ENCODE data around the gene ASB13. TPM values are rescaled to one million over a fixed set of nuclear protein-coding genes. Genes with fewer than 3 reads are reported as not detected.

ASB13 gene
- total and polyA plus RNA-seq, 10 of the 15 experiments (the other 5 are each of a cell fraction or from before 2014, with no cell fraction given) = 0.02 to 0.59 (median 0.10) TPM; not detected in 2

- TF ChIP-seq PRDM15 (CRISPR knock-in tag; IDR thresholded peaks at IDR 0.05) (no peak), EGR1 (IDR thresholded peaks at IDR 0.05; ENCODE audit: borderline replicate concordance in 1 of 2, low read depth in 2 of 2, low read length in 2 of 2) (no peak), ZNF592 (IDR thresholded peaks at IDR 0.05) (0 out of 2 replicates have a peak, but pooled peaks have one; percentile 64), LARP7 (IDR thresholded peaks at IDR 0.05) (no peak; the same call in 1 of the 2 replicates), POLR2A (IDR thresholded peaks at IDR 0.05; ENCODE audit: low read depth, low read length) (peak; percentile 76), TAF1 (IDR thresholded peaks at IDR 0.05; ENCODE audit: borderline replicate concordance, low read depth, low read length) (peak; percentile 63), BMI1 (IDR thresholded peaks at IDR 0.05; ENCODE audit: borderline replicate concordance) (no peak), TCF3 (IDR thresholded peaks at IDR 0.05; ENCODE audit: borderline replicate concordance, insufficient read depth, low read depth, low read length) (no peak), CREM (IDR thresholded peaks at IDR 0.05; ENCODE audit: low read depth) (peak; percentile 8; the same call in 1 of the 2 replicates), TCF7 (IDR thresholded peaks at IDR 0.05; ENCODE audit: borderline replicate concordance) (no peak), ZNF207 (IDR thresholded peaks at IDR 0.05; ENCODE audit: borderline replicate concordance) (0 out of 2 replicates have a peak, but pooled peaks have one; percentile 38), USF2 (IDR thresholded peaks at IDR 0.05; ENCODE audit: borderline replicate concordance, low read depth, low read length) (peak; percentile 4; the same call in 1 of the 2 replicates), E4F1 (IDR thresholded peaks at IDR 0.05; ENCODE audit: borderline replicate concordance, partially characterized antibody) (no peak), RCOR1 (conservative IDR thresholded peaks at IDR 0.05; ENCODE audit: low read depth, low read length) (peak; percentile 79; the same call in 1 of the 2 replicates), NFIC (IDR thresholded peaks at IDR 0.05; ENCODE audit: low read depth, low read length) (no peak), HCFC1 (IDR thresholded peaks at IDR 0.05; ENCODE audit: low read length) (no peak), ELK1 (IDR thresholded peaks at IDR 0.05; ENCODE audit: low read depth, low read length) (0 out of 2 replicates have a peak, but pooled peaks have one; percentile 50)
These were observed 18.0 kb upstream of the ASB13 start, which contains the start of gene TASOR2 (continued) for GRCh38 chr10:5684318-5684970.
